ENCODE results near the gene MAP6D1.

Gene MAP6D1

GRCh38 chr3:183819831-183820230 is 5.5 kb downstream of the MAP6D1 start:
- TF ChIP-seq ZNF8 (CRISPR knock-in tag; IDR thresholded peaks at IDR 0.05) (no peak), POU6F1 (CRISPR knock-in tag; IDR thresholded peaks at IDR 0.05; ENCODE audit: borderline replicate concordance, low read depth) (no peak), CSRNP3 (CRISPR knock-in tag; IDR thresholded peaks at IDR 0.05) (no peak), ARNTL (CRISPR knock-in tag; IDR thresholded peaks at IDR 0.05; ENCODE audit: borderline replicate concordance, low read depth) (no peak), TCF4 (CRISPR knock-in tag; IDR thresholded peaks at IDR 0.05; ENCODE audit: borderline replicate concordance) (no peak), BACH2 (CRISPR knock-in tag; IDR thresholded peaks at IDR 0.05; ENCODE audit: borderline replicate concordance) (no peak), ZNF70 (CRISPR knock-in tag; IDR thresholded peaks at IDR 0.05) (no peak), ZFP3 (CRISPR knock-in tag; IDR thresholded peaks at IDR 0.05) (no peak), TOX (CRISPR knock-in tag; IDR thresholded peaks at IDR 0.05; ENCODE audit: borderline replicate concordance) (no peak), SNAI2 (CRISPR knock-in tag; IDR thresholded peaks at IDR 0.05) (no peak), CSDC2 (CRISPR knock-in tag; IDR thresholded peaks at IDR 0.05) (no peak), RARB (CRISPR knock-in tag; IDR thresholded peaks at IDR 0.05) (no peak), GLIS3 (CRISPR knock-in tag; IDR thresholded peaks at IDR 0.05) (no peak), ZNF565 (CRISPR knock-in tag; conservative IDR thresholded peaks at IDR 0.05; ENCODE audit: low read depth) (no peak), PATZ1 (CRISPR knock-in tag; IDR thresholded peaks at IDR 0.05; ENCODE audit: borderline replicate concordance) (no peak), ISL1 (CRISPR knock-in tag; IDR thresholded peaks at IDR 0.05) (no peak), TSHZ2 (CRISPR knock-in tag; IDR thresholded peaks at IDR 0.05) (no peak), ZC3H10 (CRISPR knock-in tag; IDR thresholded peaks at IDR 0.05) (no peak)
- ATAC-seq: no peak

GRCh38 chr3:183818706-183819624 is 6.4 kb downstream of the MAP6D1 start:
- ATAC-seq: no peak
- TF ChIP-seq ZFP3 (CRISPR knock-in tag; IDR thresholded peaks at IDR 0.05): no peak
- TF ChIP-seq ISL1 (CRISPR knock-in tag; IDR thresholded peaks at IDR 0.05): no peak
- no peak for TF ChIP-seq POU6F1 (CRISPR knock-in tag; IDR thresholded peaks at IDR 0.05; ENCODE audit: borderline replicate concordance, low read depth)
- TF ChIP-seq SNAI2 (CRISPR knock-in tag; IDR thresholded peaks at IDR 0.05): no peak
- TF ChIP-seq ZNF565 (CRISPR knock-in tag; conservative IDR thresholded peaks at IDR 0.05; ENCODE audit: low read depth): no peak
- no peak for TF ChIP-seq PATZ1 (CRISPR knock-in tag; IDR thresholded peaks at IDR 0.05; ENCODE audit: borderline replicate concordance)
- no peak for TF ChIP-seq GLIS3 (CRISPR knock-in tag; IDR thresholded peaks at IDR 0.05)
- TF ChIP-seq ZNF8 (CRISPR knock-in tag; IDR thresholded peaks at IDR 0.05): no peak
- no peak for TF ChIP-seq TOX (CRISPR knock-in tag; IDR thresholded peaks at IDR 0.05; ENCODE audit: borderline replicate concordance)
- TF ChIP-seq ZFP30 (CRISPR knock-in tag; IDR thresholded peaks at IDR 0.05): no peak
- TF ChIP-seq OSR1 (CRISPR knock-in tag; IDR thresholded peaks at IDR 0.05): no peak
- TF ChIP-seq CSDC2 (CRISPR knock-in tag; IDR thresholded peaks at IDR 0.05): no peak
- TF ChIP-seq ZNF70 (CRISPR knock-in tag; IDR thresholded peaks at IDR 0.05): no peak
- TF ChIP-seq BACH2 (CRISPR knock-in tag; IDR thresholded peaks at IDR 0.05; ENCODE audit: borderline replicate concordance): no peak
- no peak for TF ChIP-seq RARB (CRISPR knock-in tag; IDR thresholded peaks at IDR 0.05)
- TF ChIP-seq CSRNP3 (CRISPR knock-in tag; IDR thresholded peaks at IDR 0.05): no peak
- no peak for TF ChIP-seq CREB5 (CRISPR knock-in tag; IDR thresholded peaks at IDR 0.05; ENCODE audit: low read depth)
- TF ChIP-seq ZC3H10 (CRISPR knock-in tag; IDR thresholded peaks at IDR 0.05): no peak
- no peak for TF ChIP-seq ESRRG (CRISPR knock-in tag; IDR thresholded peaks at IDR 0.05)
